ENCODE results near the gene FAM8A1. TPM values are rescaled to one million over a fixed set of nuclear protein-coding genes. Genes with fewer than 3 reads are reported as not detected.

Gene FAM8A1
- total and polyA plus RNA-seq, 8 donors: 24.7 to 46.9 (median 41.0) TPM

GRCh38 chr6:17612048-17612447 lies 11.9 kb downstream of the FAM8A1 start:
- ATAC-seq: no peak
- H3K9me3 ChIP-seq: no peaks in the 10 kb centered on the region
- no peak for TF ChIP-seq CTCF (IDR thresholded peaks at IDR 0.05)
- peaks cover 0 to 48% of the 10 kb centered on the region in 2 donors for H3K36me3 ChIP-seq
- intact Hi-C loops (cut with DNase I): no loop called here
- H3K27me3 ChIP-seq: no peaks in the 10 kb centered on the region
- H3K27ac ChIP-seq: no peak overlapping the region
- no peak for DNase-seq
- H3K4me1 ChIP-seq: no peaks in the 10 kb centered on the region
- H3K4me3 ChIP-seq: no peak overlapping the region

- no peaks in the 10 kb centered on the region for H3K4me1 ChIP-seq
- no peaks in the 10 kb centered on the region for H3K27me3 ChIP-seq
- intact Hi-C loops (cut with DNase I): no loop called here
- H3K36me3 ChIP-seq: peaks cover 0 to 52% of the 10 kb centered on the region in 2 donors
- H3K27ac ChIP-seq: no peak overlapping the region
- H3K9me3 ChIP-seq: no peaks in the 10 kb centered on the region
- H3K4me3 ChIP-seq: no peak overlapping the region
- DNase-seq (no peak), ATAC-seq (no peak)
- TF ChIP-seq CTCF (IDR thresholded peaks at IDR 0.05): no peak
Observed at GRCh38 chr6:17615794-17616193, 15.7 kb downstream of the FAM8A1 start.

GRCh38 chr6:17621003-17621402 lies 20.9 kb downstream of the FAM8A1 start:
- Histone ChIP-seq H3K9me3 (no peaks in the 10 kb centered on the region), H3K4me3 (no peak overlapping the region), H3K4me1 (no peaks in the 10 kb centered on the region), H3K27ac (no peak overlapping the region), H3K27me3 (no peaks in the 10 kb centered on the region), H3K36me3 (peaks cover under 1 to 73% of the 10 kb centered on the region in 2 donors)
- no peak for DNase-seq
- intact Hi-C loops (cut with DNase I): no loop called here
- no peak for ATAC-seq
- TF ChIP-seq CTCF (IDR thresholded peaks at IDR 0.05): no peak

- TF ChIP-seq CTCF (IDR thresholded peaks at IDR 0.05): no peak
- ATAC-seq (no peak), DNase-seq (no peak)
- Histone ChIP-seq H3K9me3 (no peaks in the 10 kb centered on the region), H3K4me1 (no peaks in the 10 kb centered on the region), H3K4me3 (no peak overlapping the region), H3K27ac (no peak overlapping the region), H3K36me3 (peaks cover 4 to 75% of the 10 kb centered on the region in 2 donors), H3K27me3 (no peaks in the 10 kb centered on the region)
- intact Hi-C loops (cut with DNase I): no loop called here
Observed at GRCh38 chr6:17622144-17622543, 22.0 kb downstream of the FAM8A1 start.

GRCh38 chr6:17624396-17624795 lies 24.3 kb downstream of the FAM8A1 start:
- DNase-seq (no peak), ATAC-seq (no peak)
- Histone ChIP-seq H3K9me3 (no peaks in the 10 kb centered on the region), H3K4me3 (no peak overlapping the region), H3K27ac (no peak overlapping the region), H3K27me3 (no peaks in the 10 kb centered on the region), H3K4me1 (no peaks in the 10 kb centered on the region), H3K36me3 (peaks cover 4 to 87% of the 10 kb centered on the region in 2 donors)
- no peak for TF ChIP-seq CTCF (IDR thresholded peaks at IDR 0.05)
- intact Hi-C loops (cut with DNase I): no loop called here
